ENCODE results near the gene DEDD. TPM values are rescaled to one million over a fixed set of nuclear protein-coding genes. Genes with fewer than 3 reads are reported as not detected.

Gene DEDD
- total and polyA plus RNA-seq, 2 of the 13 experiments (the other 11 are each of a cell fraction or from before 2014, with no cell fraction given) = 12.6 to 27.8 TPM

- TF ChIP-seq ZNF142 (CRISPR knock-in tag; IDR thresholded peaks at IDR 0.05) (peak; percentile 78; the same call in 1 of the 2 replicates), KLF13 (CRISPR knock-in tag; IDR thresholded peaks at IDR 0.05) (no peak), TBX3 (IDR thresholded peaks at IDR 0.05; ENCODE audit: borderline replicate concordance) (peak; percentile 23; the same call in 1 of the 2 replicates), LCORL (IDR thresholded peaks at IDR 0.05) (no peak), LCORL (CRISPR knock-in tag; IDR thresholded peaks at IDR 0.05) (peak; percentile 14; the same call in 1 of the 2 replicates), SP5 (CRISPR knock-in tag; IDR thresholded peaks at IDR 0.05; ENCODE audit: borderline replicate concordance, low read depth) (0 out of 2 replicates have a peak, but pooled peaks have one; percentile 42), REST (IDR thresholded peaks at IDR 0.05; ENCODE audit: borderline replicate concordance in 1 of 2, low read depth in 1 of 2, low read length in 2 of 2) (no peak), MBD4 (IDR thresholded peaks at IDR 0.05; ENCODE audit: borderline replicate concordance, low read length) (no peak), LRRFIP1 (CRISPR knock-in tag; conservative IDR thresholded peaks at IDR 0.05) (no peak), ZNF432 (CRISPR knock-in tag; IDR thresholded peaks at IDR 0.05; ENCODE audit: borderline replicate concordance) (no peak), THAP7 (CRISPR knock-in tag; IDR thresholded peaks at IDR 0.05) (0 out of 2 replicates have a peak, but pooled peaks have one; percentile 11), POGZ (CRISPR knock-in tag; IDR thresholded peaks at IDR 0.05) (peak; percentile 83), ZNF781 (CRISPR knock-in tag; IDR thresholded peaks at IDR 0.05; ENCODE audit: borderline replicate concordance, not compliant biosample characterization) (peak; percentile 11), SP4 (CRISPR knock-in tag; IDR thresholded peaks at IDR 0.05) (peak; percentile 84), ZNF260 (CRISPR knock-in tag; IDR thresholded peaks at IDR 0.05; ENCODE audit: borderline replicate concordance, low read depth) (no peak)
Observed at GRCh38 chr1:161165742-161166668, 33.5 kb upstream of the DEDD start, which contains the start of gene PPOX (continued).

Measured in HepG2 (cell line).